GM23338 (cell line): ENCODE data around the gene NAALADL2.

Experiments
- CREB1 ChIP-seq: fragments of 250-450 bp; sonication (Bioruptor Pico); IDR thresholded peaks from 2 replicates; pipeline ENCODE4 v1.5.0; 2020; ENCODE audit warnings: low read depth, mild to moderate bottlenecking, moderate library complexity
- CTCF ChIP-seq, 2 experiments: fragments of 200-600 bp in 1 of 2; sonication (generic) in 1 of 2; conservative IDR thresholded peaks; 2 replicates each; pipeline versions ENCODE4 v1.5.1 to v1.6.1; 2016 to 2017; ENCODE audit warnings: antibody characterized with exemption in 2 of 2, low read depth in 2 of 2, mild to moderate bottlenecking in 2 of 2, moderate library complexity in 1 of 2
- ETS1 ChIP-seq: IDR thresholded peaks from 2 replicates; pipeline ENCODE4 v1.6.1; 2016; ENCODE audit warnings: antibody characterized with exemption
- EZH2 ChIP-seq: fragments of 200-600 bp; sonication (generic); IDR thresholded peaks from one replicate; pipeline ENCODE4 v1.8.0; 2017; ENCODE audit warnings: antibody characterized with exemption, mild to moderate bottlenecking, low read depth; ENCODE audit not compliant: unreplicated experiment
- REST ChIP-seq: IDR thresholded peaks from one replicate; pipeline ENCODE4 v1.6.1; 2018; ENCODE audit warnings: antibody characterized with exemption; ENCODE audit not compliant: unreplicated experiment

GRCh38 chr3:175266478-175266877, 407.3 kb downstream of the NAALADL2 start:
- no peak for TF ChIP-seq EZH2
- no peak for TF ChIP-seq CTCF (conservative IDR thresholded peaks at IDR 0.05; ENCODE audit: low read depth in 2 of 2)
- no peak for TF ChIP-seq CREB1 (CRISPR knock-in tag)
- no peak for TF ChIP-seq ETS1
- no peak for TF ChIP-seq REST
